ENCODE data around the gene OR2A5.

- TF ChIP-seq, protein P1, sequence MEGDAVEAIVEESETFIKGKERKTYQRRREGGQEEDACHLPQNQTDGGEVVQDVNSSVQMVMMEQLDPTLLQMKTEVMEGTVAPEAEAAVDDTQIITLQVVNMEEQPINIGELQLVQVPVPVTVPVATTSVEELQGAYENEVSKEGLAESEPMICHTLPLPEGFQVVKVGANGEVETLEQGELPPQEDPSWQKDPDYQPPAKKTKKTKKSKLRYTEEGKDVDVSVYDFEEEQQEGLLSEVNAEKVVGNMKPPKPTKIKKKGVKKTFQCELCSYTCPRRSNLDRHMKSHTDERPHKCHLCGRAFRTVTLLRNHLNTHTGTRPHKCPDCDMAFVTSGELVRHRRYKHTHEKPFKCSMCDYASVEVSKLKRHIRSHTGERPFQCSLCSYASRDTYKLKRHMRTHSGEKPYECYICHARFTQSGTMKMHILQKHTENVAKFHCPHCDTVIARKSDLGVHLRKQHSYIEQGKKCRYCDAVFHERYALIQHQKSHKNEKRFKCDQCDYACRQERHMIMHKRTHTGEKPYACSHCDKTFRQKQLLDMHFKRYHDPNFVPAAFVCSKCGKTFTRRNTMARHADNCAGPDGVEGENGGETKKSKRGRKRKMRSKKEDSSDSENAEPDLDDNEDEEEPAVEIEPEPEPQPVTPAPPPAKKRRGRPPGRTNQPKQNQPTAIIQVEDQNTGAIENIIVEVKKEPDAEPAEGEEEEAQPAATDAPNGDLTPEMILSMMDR (conservative IDR thresholded peaks at IDR 0.05; ENCODE audit: low read depth, low read length): no peak
- no peak for TF ChIP-seq MAFK (IDR thresholded peaks at IDR 0.05; ENCODE audit: low read depth, low read length)
- no peak for TF ChIP-seq POLR2A (IDR thresholded peaks at IDR 0.05; ENCODE audit: low read depth, low read length)
- TF ChIP-seq, protein P2, sequence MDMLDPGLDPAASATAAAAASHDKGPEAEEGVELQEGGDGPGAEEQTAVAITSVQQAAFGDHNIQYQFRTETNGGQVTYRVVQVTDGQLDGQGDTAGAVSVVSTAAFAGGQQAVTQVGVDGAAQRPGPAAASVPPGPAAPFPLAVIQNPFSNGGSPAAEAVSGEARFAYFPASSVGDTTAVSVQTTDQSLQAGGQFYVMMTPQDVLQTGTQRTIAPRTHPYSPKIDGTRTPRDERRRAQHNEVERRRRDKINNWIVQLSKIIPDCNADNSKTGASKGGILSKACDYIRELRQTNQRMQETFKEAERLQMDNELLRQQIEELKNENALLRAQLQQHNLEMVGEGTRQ (IDR thresholded peaks at IDR 0.05; ENCODE audit: low read depth, low read length): no peak
Measured at GRCh38 chr7:144050093-144050492, 1.3 kb downstream of the OR2A5 start.

All from IMR-90 (cell line).